Stimulated activated CD4-positive, alpha-beta T cell treated with anti-CD3 and anti-CD28 coated beads, Interleukin-12 subunit alpha, Interleukin-12 subunit beta, amount 100 ng/mL, for 4 hours (primary cell): ENCODE data around the gene CEP112.
A peak's percentile ranks its signal among the peaks of the same experiment; 100 is the strongest.
"Not testable (repeated sequence)": the region's sequence is repeated elsewhere in the genome, so short reads cannot be mapped to it uniquely, and the experiment has no call there.

Experiments used
- DNase-seq: peaks from one replicate; pipeline ENCODE4 v3.0.0-alpha.2; 2020

Gene CEP112

DNA sequence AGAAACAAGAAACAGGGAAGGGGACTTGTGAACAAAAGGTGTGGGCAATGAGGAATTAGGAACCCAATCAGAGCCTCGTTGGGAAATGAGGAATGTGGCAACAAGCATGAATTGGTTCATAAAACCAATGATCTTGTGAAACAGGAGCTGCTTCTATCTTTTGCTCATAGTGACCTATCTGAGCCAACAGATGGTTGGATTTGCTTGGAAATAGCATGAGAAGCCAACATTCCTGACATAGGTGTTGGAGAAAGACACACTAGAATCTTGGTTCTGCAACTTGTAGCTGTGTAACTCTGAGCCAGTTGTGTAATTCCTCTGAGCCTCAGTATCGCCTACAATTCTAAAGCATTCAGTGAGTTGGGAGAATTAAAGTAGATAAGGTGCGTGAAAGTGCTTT, 378.6 kb downstream of the CEP112 start:
- no peak for DNase-seq

DNA sequence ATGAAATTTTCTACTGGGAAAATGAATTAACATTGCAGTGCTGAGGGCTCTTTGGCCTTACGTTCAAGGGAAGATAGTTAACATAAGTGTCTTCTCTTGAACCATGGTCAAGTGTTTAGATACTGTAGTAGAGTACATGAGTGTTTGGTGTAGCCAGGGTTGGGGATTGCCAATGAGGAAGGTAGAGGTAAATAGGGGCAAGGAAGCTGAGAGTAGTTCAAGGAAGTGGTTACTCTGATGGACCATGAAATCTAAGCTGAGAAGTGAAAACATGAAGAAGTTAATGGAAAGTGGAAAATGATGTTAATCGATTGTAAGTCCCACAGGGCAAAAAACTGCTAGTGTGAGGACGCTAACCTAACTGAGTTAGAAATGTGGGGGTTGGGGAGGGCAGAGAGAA, 380.9 kb downstream of the CEP112 start:
- no peak for DNase-seq

DNA sequence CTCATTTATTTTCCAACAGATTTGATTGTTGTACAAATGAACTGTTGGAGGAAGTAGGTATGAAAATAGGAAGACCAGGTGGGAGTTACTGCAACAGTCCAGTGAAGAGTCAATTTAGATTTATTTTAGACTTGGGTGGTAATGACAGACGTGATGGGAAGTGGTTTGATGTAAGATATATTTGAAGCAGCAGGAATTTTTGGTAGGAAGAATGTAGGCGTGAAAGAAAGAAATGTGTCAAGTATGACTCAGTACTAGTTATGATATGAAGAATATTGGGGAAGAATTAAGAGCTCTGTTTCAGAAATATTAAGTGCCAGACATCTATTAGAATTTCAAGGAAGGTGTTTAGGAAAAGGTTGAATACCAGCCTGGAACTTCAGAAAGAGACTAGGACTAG, 382.6 kb downstream of the CEP112 start:
- no peak for DNase-seq

DNA sequence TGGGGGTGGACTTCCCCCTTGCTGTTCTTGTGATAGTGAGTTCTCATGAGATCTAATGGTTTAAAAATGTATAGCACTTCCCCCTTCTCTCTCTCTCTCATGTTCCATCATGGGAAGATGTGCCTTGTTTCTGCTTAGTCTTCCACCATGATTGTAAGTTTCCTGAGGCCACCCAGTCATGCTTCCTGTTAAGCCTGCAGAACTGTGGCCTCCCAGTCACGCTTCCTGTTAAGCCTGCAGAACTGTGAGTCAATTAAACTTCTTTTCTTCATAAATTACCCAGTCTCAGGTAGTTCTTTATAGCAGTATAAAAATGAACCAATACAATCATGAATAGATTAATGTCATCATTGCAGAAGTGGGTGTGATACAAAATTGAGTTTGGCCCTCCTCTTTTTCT, 383.4 kb downstream of the CEP112 start:
- DNase-seq: not testable (repeated sequence)

DNA sequence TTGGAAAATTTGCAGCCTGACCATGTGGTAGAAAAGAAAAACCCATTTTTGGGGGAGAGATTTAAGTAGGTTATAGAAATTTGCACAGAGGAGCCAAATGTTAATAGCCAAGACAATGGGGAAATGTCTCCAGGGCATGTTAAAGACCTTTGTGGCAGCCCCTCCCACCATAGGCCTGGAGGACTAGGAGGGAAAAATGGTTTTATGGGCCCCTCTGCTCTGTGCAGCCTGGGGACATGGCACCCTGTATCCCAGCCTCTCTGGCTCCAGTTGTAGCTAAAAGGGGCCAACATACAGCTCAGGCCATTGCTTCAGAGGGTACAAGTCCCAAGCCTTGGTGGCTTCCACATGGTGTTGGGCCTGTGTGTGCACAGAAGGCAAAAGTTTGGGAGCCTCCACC, 384.6 kb downstream of the CEP112 start:
- no peak for DNase-seq

DNA sequence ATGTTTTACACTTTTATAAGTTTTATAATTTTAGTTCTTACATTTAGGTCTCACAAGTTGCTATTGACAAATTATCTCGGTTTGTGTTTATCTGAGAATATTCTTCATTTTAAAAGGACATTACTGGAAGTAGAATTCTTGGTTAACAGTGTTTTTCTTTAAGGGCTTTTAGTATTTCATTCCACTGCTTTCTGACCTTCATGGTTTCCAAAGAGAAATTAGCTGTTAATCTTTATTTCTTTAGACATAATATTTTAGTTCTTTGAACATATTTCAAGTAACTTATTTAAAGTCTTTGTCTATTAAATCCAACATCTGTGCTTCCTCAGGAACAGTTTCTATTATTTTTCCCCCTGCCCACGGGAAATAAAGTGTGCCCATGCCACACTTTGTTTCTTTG, 390.4 kb downstream of the CEP112 start:
- no peak for DNase-seq

DNA sequence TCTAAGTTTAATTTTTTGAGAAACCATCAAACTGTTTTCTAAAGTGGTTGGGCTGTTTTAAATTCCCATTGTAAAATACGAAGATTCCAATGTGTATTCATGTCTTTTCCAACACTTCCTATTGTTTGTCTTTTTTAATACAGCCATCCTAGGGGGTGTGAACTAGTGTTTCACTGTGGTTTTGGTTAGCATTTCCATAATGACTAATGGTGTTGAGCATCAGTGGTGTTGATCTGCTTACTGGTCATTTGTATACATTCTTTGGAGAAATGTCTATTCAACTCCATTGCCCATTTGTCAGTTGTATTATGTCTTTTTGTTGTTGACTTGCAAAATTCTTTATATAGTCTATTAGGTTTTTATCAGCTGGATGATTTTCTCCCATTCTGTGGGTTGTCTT, 391.3 kb downstream of the CEP112 start:
- DNase-seq: no peak

DNA sequence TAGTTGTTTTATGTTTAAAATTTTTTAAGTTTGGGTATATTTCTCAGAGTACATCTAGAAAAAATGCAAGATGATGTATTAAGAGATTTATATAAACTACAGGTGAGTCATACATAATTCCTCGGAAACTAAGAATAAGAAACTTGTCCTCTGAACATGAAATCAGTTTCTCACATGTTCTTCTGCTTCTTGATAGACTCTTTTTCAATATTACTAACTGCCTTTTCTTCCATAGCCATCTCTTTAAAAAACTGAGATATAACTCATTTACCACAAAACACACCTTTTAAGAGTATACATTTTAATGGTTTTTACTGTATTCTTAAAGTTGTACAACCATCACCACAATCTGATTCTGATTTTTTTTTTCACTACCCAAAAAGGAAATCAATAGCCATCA, 392.1 kb downstream of the CEP112 start:
- DNase-seq: no peak

DNA sequence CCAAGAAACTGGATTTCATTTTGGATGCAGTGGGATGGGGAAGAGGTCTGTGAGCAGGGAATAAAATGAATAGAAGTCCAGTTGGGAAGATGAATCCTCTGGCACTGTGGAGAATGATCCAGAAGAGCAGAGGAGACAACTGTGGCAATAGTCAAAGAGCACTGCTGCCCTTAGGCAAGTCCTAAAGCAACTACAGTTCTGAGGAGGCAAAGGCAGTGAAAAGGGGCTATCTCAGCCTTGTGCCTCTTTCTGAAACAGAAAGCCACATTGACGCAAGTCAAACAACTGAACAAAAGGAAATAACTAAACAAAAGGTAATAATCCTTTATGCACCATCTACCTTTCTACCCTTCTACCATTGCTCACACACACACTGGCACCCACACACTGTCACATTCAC, 392.5 kb downstream of the CEP112 start:
- DNase-seq: no peak

DNA sequence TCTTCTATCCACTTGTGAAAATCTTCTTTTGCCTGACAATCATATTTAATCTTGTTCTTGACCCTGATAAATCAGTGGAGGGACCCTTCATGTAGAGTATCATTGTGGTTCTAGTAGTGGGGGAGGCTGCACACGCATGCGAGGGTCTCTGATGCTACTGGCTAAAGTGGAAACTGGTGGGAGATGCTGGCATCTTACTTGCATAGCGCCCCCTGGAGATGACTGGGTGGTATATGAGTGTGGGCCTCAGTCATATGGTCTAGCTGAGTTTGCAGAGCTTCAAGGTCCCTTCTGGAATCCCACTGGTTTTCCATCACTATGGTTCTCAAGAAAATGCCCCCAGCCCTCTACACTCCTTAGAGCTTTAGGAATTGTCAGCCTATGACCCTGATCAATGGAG, 394.1 kb downstream of the CEP112 start:
- peak; percentile 18 for DNase-seq

DNA sequence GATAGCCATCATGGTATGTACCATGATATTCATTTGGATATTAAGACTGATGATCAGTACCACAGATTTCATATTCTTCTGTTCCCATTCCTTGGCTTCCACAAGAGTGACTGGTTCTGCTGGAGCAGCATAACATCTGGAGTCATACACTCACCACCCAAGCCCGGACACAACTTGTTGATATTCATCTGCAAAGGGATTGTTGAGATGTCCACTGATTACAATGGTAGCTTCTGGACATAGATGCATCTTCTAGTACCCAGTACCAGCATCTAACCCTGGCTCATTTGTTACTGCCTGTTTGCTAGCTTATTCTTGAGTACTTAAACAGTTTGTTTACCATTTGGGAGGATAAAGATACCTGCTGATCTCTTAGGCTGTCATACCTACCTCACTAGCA, 394.8 kb downstream of the CEP112 start:
- no peak for DNase-seq

DNA sequence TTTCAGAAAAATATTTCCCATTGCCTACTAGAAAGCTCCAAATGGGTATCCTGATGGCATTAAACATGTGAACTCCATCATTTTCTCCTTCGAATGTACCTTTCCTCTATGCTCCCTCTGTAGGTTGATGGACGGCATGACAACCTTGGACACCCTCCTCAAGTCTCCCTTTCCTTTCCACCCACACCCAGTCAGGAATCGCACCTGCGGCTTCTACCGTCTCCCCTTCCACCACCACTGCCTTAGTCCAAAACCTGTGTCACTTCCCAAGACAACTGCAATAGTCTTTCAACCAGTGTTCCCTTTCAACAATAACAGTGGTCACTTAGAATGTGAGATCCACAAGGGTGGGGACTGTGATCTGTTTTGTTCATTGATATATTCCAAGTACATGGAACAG, 397.4 kb downstream of the CEP112 start:
- no peak for DNase-seq

DNA sequence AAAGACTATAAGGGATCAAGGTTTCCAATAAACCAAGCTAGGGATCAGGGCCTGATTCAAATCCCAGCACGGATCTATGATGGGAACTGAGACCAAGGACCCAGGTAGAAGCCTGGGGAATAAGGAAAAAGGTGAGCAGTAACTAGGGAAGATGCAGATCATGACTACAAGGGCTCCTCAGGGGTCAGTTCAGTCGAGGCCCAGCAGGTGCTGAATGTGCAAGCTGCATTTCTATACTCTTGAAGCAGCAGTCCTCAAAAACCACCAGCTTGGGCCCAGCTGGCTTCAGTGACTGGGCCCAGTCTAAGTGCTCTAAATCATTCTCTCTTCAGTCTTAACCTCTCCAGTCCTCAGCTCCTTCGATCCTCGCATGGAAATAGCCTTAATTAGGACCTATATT, 401.7 kb downstream of the CEP112 start:
- no peak for DNase-seq

DNA sequence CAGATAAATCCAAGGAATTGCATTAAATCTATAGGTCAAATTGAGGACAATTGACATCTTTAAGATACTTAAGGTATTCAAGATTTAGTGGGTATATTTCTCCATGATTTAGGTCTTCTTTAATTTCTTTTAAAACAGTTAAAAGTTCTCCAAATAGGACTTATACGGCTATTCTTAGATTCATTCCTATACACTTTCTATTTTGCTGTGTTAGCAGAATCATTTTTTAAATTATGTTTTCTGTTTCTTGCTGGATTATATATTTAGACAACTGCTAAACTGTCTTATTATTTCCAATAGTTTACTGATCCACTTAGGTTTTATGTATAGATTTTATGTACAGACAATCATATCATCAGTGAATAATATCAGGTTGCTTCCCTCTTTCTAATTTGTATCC, 404.4 kb downstream of the CEP112 start:
- no peak for DNase-seq

DNA sequence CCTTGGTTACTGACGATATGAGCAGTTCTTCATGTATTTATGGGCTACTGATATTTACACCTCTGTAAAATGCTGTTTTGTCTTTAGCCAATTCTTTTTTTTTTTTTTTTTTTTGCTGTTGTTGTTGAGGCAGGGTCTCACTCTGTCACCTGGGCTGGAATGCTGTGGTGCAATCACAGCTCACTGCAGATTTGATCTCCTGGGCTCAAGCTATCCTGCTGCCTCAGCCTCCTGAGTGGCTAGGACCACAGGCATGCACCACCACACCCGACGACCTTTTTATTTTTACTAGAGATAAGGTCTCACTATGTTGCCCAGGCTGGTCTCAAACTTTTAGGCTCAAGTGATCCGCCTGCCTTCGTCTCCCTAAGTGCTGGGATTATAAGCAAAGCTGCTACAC, 405.5 kb downstream of the CEP112 start:
- DNase-seq: no peak

DNA sequence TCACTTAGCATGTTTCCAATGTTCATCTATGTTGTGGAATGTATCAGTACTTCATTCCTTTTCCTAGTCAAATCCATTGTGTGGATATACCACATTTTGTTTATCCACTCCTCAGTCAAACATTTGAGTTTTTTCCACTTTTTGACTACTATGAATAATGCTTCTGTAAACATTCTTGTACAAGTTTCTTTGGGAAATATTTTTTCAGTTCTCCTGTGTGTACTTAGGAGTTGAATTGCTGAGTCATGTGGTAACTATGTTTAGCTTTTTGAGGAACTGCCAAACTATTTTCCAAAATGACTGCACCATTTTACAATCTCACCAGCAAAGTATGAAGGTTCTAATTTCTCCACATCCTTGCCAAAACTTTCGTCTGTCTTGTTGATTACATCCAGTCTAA, 406.8 kb downstream of the CEP112 start:
- no peak for DNase-seq

DNA sequence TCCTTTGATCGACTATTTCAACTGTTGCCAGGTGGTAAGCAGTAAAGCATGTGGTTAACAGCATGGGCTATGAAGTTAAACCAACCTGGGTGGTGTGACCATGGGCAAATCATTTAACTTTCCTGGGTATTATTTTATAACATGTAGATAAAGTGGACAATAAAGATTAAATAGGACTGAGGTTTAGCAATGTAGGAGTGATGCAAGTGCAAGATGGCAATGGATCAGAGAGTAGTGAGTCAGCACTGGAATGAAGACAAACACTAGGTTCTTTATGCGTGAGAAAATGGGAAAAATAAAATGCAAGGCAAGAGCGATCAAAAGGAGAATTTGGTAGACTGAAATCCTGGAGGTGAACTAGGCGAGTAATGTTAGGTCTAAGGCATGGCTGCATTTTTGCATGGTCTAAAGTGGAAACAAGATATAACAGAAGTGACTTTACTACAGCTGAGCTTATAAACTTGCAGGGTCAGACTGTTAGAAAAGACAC, 408.0 kb downstream of the CEP112 start:
- DNase-seq: no peak

DNA sequence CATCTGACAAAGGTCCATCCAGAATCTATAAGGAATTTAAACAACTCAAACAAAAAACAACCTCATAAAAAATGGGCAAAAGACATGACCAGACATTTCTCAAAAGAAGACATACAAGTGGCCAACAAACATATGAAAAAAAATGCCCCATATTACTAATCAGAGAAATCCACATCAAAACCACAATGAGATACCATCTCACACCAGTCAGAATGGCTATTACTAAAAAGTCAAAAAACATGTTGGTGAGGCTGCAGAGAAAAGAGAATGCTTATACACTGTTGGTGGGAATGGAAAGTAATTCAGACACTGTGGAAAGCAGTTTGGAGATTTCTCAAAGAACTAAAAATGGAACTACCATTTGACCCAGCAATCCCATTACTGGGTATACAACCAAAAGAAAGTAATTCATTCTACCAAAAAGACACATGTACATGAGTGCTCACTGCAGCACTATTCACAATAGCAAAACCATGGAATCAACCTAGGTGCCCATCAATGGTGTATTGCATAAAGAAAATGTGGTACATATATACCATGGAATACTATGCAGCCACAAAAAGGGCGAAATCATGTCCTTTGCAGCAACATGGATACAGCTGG, 409.7 kb downstream of the CEP112 start:
- DNase-seq: not testable (repeated sequence)

DNA sequence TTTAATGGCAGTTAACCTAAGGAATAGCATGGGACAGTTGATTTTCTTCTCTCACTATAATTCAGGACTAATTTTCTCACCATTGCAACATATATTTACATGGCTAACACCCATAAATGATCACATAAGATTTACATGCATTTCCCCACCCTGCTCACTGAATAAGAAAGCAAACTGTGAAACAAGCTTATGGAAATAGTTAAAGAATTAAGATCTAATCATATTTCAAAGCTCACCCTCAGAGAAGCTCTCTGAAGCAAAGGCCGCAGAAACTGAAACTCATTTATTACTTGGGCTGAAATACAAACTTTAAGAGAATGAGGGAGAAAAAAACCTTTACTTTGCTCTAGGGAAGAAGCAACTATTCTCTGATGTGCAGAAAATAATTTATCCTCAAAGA, 411.8 kb downstream of the CEP112 start:
- no peak for DNase-seq

DNA sequence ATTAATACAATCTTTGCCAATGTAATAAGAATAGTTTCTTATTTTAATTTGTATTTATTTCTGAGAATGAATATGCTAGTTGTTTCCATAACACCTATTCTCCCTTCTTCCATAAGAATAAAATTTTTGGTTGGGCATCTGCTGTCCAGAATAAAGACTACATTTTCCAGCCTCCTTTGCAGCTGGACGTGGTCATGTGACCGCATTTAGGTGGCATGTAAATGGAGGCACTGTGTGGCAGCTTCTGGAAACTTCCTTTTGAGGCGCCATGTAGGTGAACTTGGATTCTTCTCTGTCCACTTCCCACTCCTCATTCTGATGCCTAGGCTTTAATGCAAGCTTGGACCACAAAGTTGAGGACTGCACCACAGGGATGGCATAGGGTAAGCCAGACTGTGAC, 415.0 kb downstream of the CEP112 start:
- no peak for DNase-seq

DNA sequence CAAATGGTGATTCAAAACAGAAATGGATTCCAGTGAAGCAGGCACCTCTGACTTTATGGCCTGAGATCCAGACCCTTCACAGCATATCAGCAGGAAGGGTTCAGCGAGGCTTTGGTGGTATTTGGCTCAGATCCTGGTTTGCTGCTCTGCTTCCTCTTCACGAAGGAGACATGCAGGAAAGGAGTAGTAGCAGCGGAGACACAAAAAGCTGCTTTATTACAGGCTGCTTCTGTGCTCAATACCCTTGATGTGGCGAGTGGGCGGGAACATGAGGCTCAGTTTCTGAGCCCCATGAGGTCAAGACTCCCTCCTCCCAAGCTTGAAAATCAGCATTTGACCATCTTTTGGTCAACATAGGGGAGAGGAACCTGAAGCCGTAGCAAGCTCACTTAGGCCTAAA, 417.1 kb downstream of the CEP112 start:
- DNase-seq: no peak

DNA sequence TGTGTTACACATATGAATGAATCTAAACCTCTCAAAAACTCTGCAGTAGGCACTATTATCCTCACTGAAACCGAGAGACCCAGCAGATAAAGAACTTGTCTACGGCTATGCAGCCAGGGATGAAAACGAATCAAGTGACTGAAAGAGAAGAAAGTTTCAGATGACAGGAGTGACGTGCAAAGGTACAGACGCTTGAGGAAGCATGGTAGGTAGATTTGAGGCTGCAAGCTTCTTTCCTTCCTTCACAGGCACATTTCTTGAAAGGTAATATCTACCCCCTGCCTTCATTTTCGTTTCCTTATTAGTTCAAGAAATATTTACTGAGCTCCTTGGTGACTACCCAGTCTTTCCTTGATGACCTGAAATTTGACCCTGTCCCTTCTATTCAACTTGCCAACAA, 418.9 kb downstream of the CEP112 start:
- DNase-seq: no peak

DNA sequence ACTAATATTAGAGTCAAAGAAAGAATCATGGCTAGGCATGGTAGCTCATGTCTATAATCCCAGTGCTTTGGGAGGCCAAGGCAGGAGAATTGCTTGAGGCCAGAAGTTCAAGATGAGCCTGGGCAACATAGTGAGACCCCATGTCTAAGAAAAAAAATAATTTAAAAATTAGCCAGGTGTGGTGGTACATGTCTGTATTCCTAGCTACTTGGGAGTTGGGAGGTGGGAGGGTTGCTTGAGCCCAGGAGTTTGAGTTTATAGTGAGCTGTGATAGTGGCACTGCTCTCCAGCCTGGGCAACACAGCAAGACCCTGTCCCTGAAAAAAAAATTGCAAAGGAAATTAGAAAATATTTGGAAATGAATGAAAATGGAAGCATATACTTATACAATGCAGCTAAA, 420.2 kb downstream of the CEP112 start:
- DNase-seq: no peak

DNA sequence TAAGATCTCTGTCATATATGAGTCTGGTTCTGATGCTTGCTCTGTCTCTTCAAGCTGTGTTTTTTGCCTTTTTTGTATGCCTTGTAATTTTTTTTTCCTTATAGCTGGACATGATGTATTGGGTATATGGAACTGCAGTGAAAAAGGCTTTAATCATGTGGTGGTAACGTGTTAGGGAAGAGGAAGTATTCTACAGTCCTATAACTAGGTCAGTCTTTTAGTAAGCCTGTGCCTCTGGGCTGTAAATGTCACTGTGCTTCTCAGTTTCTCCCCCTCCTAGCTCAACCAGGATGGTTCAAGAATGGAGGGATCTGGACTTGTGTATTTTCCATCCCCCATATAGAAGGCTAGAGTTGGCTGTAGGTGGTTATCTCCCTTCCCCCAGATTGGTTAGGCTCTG, 428.1 kb downstream of the CEP112 start:
- no peak for DNase-seq

DNA sequence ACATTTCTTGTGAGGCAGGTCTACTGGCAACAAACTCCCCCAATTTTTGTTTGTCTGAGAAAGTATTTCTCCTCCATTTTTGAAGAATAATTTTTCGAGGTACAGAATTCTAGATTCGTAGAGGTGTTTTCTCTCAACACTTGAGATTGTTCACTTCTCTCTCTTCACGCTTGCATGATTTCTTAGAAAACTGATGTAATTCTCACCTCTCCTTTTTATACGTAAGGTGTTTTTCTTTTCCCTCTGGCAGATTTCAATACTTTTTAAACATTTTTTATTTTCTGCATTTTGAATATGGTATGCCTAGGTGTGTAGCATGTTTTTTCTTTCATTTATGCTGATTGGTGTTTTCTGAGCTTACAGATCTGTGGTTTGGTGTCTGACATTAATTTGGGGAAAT, 429.0 kb downstream of the CEP112 start:
- DNase-seq: no peak

DNA sequence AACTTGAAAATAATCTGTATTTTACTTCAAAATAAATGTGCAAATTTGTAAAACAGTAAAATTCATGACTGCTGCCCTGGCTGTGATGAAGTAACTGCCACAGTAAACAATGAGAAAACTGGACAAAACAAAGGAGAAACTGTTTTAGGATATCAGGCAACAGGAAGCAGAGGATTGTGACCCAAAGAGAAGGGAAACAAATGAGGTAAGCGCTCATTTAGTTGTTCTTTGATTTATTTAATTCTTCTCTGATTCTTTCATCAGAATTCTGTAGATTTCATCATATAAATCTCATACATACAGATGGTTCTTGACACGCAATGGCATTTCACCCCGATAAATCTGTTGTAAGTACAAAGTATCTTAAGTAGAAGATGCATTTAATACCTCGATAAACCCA, 432.4 kb downstream of the CEP112 start:
- DNase-seq: no peak
